SK-N-SH treated with all-trans-retinoic acid at 6 μM for 48 hours (cell line): ENCODE data around the gene SNX32.
A peak's percentile ranks its signal among the peaks of the same experiment; 100 is the strongest.

Source experiments
- ATAC-seq: fragments of 200-7000 bp; cut with Tn5 transposase; 3 replicates; pipeline ENCODE4 v1.9.1; 2020; ENCODE audit warnings: mild to moderate bottlenecking, moderate library complexity
- ARNTL ChIP-seq: fragments of 450-650 bp; formaldehyde crosslinking; IDR thresholded peaks from 2 replicates; pipeline ENCODE4 v1.5.0; 2020; ENCODE audit warnings: low read depth, mild to moderate bottlenecking, moderate library complexity, borderline replicate concordance
- BACH2 ChIP-seq: fragments of 250-450 bp; sonication (Bioruptor Pico); IDR thresholded peaks from 2 replicates; pipeline ENCODE4 v1.9.0; 2021; ENCODE audit warnings: mild to moderate bottlenecking, borderline replicate concordance
- ESRRG ChIP-seq: fragments of 250-450 bp; sonication (Bioruptor Pico); IDR thresholded peaks from 2 replicates; pipeline ENCODE4 v1.6.1; 2021; ENCODE audit warnings: mild to moderate bottlenecking
- GLIS3 ChIP-seq: fragments of 250-450 bp; sonication (Bioruptor Pico); IDR thresholded peaks from 2 replicates; pipeline ENCODE4 v1.5.0; 2020; ENCODE audit warnings: mild to moderate bottlenecking, moderate library complexity
- ISL1 ChIP-seq: fragments of 250-450 bp; sonication (Bioruptor Pico); IDR thresholded peaks from 2 replicates; pipeline ENCODE4 v2.1.2; 2022; ENCODE audit warnings: mild to moderate bottlenecking, moderate library complexity
- OSR1 ChIP-seq: fragments of 250-450 bp; sonication (Bioruptor Pico); IDR thresholded peaks from 2 replicates; pipeline ENCODE4 v1.8.0; 2022; ENCODE audit warnings: moderate library complexity, mild to moderate bottlenecking, inconsistent platforms
- PPARA ChIP-seq: fragments of 250-450 bp; sonication (Bioruptor Pico); IDR thresholded peaks from 2 replicates; pipeline ENCODE4 v1.5.0; 2020; ENCODE audit warnings: mild to moderate bottlenecking, borderline replicate concordance
- SNAI2 ChIP-seq: fragments of 250-450 bp; sonication (Bioruptor Pico); IDR thresholded peaks from 2 replicates; pipeline ENCODE4 v1.5.0; 2020; ENCODE audit warnings: mild to moderate bottlenecking, moderate library complexity
- TCF4 ChIP-seq: fragments of 250-450 bp; sonication (Bioruptor Pico); IDR thresholded peaks from 2 replicates; pipeline ENCODE4 v1.8.0; 2021; ENCODE audit warnings: mild to moderate bottlenecking, moderate library complexity, borderline replicate concordance
- TOX ChIP-seq: fragments of 250-450 bp; sonication (Bioruptor Pico); IDR thresholded peaks from 2 replicates; pipeline ENCODE4 v1.8.0; 2021; ENCODE audit warnings: mild to moderate bottlenecking, moderate library complexity, borderline replicate concordance
- ZC3H10 ChIP-seq: fragments of 250-450 bp; sonication (Bioruptor Pico); IDR thresholded peaks from 2 replicates; pipeline ENCODE4 v1.5.1; 2021; ENCODE audit warnings: mild to moderate bottlenecking, moderate library complexity
- ZFP3 ChIP-seq: fragments of 250-450 bp; sonication (Bioruptor Pico); IDR thresholded peaks from 2 replicates; pipeline ENCODE4 v1.5.0; 2020; ENCODE audit warnings: mild to moderate bottlenecking, moderate library complexity
- ZFP30 ChIP-seq: fragments of 450-650 bp; formaldehyde crosslinking; IDR thresholded peaks from 2 replicates; pipeline ENCODE4 v1.5.0; 2022; ENCODE audit warnings: mild to moderate bottlenecking, moderate library complexity
- ZNF565 ChIP-seq: fragments of 450-650 bp; formaldehyde crosslinking; conservative IDR thresholded peaks from 2 replicates; pipeline ENCODE4 v1.5.0; 2020; ENCODE audit warnings: low read depth, mild to moderate bottlenecking, moderate library complexity
- ZNF70 ChIP-seq: fragments of 450-650 bp; formaldehyde crosslinking; IDR thresholded peaks from 2 replicates; pipeline ENCODE4 v1.5.0; 2020; ENCODE audit warnings: mild to moderate bottlenecking, moderate library complexity
- ZNF8 ChIP-seq: fragments of 450-650 bp; formaldehyde crosslinking; IDR thresholded peaks from 2 replicates; pipeline ENCODE4 v1.5.0; 2020; ENCODE audit warnings: mild to moderate bottlenecking, moderate library complexity
- TF ChIP-seq, protein P1 (sequence below): fragments of 250-450 bp; sonication (Bioruptor Pico); IDR thresholded peaks from 2 replicates; pipeline ENCODE4 v1.5.1; 2021; ENCODE audit warnings: mild to moderate bottlenecking, moderate library complexity
- TF ChIP-seq, protein P2 (sequence below): fragments of 250-450 bp; sonication (Bioruptor Pico); IDR thresholded peaks from 2 replicates; pipeline ENCODE4 v1.8.0; 2021; ENCODE audit warnings: low read depth, mild to moderate bottlenecking, moderate library complexity, borderline replicate concordance
- TF ChIP-seq, protein P3 (sequence below): fragments of 250-450 bp; sonication (Bioruptor Pico); IDR thresholded peaks from 2 replicates; pipeline ENCODE4 v1.5.0; 2020; ENCODE audit warnings: mild to moderate bottlenecking, moderate library complexity
- TF ChIP-seq, protein P4 (sequence below): fragments of 250-450 bp; sonication (Bioruptor Pico); IDR thresholded peaks from 2 replicates; pipeline ENCODE4 v1.5.1; 2020; ENCODE audit warnings: low read depth, mild to moderate bottlenecking, moderate library complexity

SNX32 gene

DNA sequence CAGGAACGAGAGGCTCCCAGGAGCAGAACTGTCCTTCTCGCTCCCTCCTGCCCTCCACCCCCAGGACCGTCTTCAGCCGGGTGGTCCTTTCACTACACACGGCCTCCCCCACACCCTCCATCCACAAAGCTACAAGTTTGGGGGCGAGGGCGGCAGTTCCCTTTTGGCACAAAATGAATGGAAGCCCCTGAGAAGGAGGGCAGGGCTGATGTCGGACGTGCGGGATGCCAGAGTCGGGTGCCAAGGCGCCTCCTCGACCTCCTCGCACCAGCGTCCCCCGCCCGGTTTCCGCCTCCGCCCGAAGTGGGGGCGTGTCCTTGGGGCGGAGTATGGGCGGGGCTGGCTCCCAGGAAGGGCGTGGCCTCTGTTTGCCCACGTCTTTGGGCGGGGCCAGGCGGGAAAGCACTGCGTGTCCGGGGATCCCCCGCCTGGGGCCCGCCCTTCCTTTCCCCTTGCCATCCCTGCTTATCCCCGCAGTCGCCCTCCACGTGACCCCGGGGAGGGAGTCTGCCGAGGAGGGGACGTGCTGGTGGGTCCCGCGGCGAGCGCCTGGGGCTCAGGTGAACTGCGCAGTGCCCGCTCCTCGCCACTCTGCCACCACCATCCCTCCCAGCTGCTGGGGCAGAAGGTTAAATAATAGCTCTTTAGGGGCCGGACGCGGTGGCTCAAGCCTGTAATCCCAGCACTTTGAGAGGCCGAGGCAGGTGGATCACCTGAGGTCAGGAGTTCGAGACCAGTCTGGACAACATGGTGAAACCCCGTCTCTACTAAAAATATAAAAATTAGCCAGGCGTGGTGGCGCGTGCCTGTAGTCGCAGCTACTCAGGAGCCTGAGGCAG is 39.8 kb downstream of the SNX32 start:
- peak; percentile 70 for ATAC-seq
- TF ChIP-seq, protein P1, sequence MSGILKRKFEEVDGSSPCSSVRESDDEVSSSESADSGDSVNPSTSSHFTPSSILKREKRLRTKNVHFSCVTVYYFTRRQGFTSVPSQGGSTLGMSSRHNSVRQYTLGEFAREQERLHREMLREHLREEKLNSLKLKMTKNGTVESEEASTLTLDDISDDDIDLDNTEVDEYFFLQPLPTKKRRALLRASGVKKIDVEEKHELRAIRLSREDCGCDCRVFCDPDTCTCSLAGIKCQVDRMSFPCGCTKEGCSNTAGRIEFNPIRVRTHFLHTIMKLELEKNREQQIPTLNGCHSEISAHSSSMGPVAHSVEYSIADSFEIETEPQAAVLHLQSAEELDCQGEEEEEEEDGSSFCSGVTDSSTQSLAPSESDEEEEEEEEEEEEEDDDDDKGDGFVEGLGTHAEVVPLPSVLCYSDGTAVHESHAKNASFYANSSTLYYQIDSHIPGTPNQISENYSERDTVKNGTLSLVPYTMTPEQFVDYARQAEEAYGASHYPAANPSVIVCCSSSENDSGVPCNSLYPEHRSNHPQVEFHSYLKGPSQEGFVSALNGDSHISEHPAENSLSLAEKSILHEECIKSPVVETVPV, result no peak
- no peak for TF ChIP-seq ISL1 (CRISPR knock-in tag)
- no peak for TF ChIP-seq BACH2 (CRISPR knock-in tag)
- TF ChIP-seq, protein P2, sequence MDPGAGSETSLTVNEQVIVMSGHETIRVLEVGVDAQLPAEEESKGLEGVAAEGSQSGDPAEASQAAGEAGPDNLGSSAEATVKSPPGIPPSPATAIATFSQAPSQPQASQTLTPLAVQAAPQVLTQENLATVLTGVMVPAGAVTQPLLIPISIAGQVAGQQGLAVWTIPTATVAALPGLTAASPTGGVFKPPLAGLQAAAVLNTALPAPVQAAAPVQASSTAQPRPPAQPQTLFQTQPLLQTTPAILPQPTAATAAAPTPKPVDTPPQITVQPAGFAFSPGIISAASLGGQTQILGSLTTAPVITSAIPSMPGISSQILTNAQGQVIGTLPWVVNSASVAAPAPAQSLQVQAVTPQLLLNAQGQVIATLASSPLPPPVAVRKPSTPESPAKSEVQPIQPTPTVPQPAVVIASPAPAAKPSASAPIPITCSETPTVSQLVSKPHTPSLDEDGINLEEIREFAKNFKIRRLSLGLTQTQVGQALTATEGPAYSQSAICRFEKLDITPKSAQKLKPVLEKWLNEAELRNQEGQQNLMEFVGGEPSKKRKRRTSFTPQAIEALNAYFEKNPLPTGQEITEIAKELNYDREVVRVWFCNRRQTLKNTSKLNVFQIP (CRISPR knock-in tag), result no peak
- no peak for TF ChIP-seq ZC3H10
- no peak for TF ChIP-seq TCF4 (CRISPR knock-in tag)
- no peak for TF ChIP-seq ARNTL
- TF ChIP-seq TOX (CRISPR knock-in tag), result no peak
- no peak for TF ChIP-seq ZNF70 (CRISPR knock-in tag)
- TF ChIP-seq, protein P3, sequence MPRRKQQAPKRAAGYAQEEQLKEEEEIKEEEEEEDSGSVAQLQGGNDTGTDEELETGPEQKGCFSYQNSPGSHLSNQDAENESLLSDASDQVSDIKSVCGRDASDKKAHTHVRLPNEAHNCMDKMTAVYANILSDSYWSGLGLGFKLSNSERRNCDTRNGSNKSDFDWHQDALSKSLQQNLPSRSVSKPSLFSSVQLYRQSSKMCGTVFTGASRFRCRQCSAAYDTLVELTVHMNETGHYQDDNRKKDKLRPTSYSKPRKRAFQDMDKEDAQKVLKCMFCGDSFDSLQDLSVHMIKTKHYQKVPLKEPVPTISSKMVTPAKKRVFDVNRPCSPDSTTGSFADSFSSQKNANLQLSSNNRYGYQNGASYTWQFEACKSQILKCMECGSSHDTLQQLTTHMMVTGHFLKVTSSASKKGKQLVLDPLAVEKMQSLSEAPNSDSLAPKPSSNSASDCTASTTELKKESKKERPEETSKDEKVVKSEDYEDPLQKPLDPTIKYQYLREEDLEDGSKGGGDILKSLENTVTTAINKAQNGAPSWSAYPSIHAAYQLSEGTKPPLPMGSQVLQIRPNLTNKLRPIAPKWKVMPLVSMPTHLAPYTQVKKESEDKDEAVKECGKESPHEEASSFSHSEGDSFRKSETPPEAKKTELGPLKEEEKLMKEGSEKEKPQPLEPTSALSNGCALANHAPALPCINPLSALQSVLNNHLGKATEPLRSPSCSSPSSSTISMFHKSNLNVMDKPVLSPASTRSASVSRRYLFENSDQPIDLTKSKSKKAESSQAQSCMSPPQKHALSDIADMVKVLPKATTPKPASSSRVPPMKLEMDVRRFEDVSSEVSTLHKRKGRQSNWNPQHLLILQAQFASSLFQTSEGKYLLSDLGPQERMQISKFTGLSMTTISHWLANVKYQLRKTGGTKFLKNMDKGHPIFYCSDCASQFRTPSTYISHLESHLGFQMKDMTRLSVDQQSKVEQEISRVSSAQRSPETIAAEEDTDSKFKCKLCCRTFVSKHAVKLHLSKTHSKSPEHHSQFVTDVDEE (CRISPR knock-in tag), result no peak
- TF ChIP-seq, protein P4, sequence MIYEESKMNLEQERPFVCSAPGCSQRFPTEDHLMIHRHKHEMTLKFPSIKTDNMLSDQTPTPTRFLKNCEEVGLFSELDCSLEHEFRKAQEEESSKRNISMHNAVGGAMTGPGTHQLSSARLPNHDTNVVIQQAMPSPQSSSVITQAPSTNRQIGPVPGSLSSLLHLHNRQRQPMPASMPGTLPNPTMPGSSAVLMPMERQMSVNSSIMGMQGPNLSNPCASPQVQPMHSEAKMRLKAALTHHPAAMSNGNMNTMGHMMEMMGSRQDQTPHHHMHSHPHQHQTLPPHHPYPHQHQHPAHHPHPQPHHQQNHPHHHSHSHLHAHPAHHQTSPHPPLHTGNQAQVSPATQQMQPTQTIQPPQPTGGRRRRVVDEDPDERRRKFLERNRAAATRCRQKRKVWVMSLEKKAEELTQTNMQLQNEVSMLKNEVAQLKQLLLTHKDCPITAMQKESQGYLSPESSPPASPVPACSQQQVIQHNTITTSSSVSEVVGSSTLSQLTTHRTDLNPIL (CRISPR knock-in tag), result no peak
- no peak for TF ChIP-seq ZNF565 (CRISPR knock-in tag)
- TF ChIP-seq OSR1 (CRISPR knock-in tag), result no peak
- no peak for TF ChIP-seq ZFP3 (CRISPR knock-in tag)
- TF ChIP-seq ESRRG (CRISPR knock-in tag), result no peak
- TF ChIP-seq, all 23 proteins: peak for 0

DNA sequence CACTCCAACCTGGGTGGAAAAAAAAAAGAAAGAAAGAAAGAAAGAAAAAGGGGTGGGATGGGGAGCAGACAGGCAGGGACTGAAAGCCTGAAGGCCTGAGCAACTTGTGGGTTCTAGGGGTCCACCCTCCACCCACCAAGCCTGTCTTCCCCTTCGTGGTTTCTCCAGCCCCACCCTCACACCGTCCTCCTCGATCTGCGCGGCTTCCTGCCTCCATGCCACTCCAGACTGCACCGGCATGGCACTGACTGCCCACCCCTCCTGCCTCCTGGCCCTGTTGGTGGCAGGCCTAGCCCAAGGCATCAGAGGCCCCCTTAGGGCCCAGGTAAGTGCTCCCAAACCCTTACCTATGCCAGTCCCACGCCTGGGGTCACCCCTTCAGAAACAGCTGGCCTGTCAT is 45.9 kb downstream of the SNX32 start, which contains the start of gene CTSW:
Gene CTSW (plus strand): TSS at position 221 of the 400 bp plus-strand sequence. CDS start 18 bp downstream, at position 239.
- TF ChIP-seq ZFP3 (CRISPR knock-in tag) (no peak), ZNF8 (CRISPR knock-in tag) (no peak), GLIS3 (no peak), PPARA (CRISPR knock-in tag) (no peak), BACH2 (CRISPR knock-in tag) (no peak), SNAI2 (CRISPR knock-in tag) (no peak), ZFP30 (CRISPR knock-in tag) (no peak)
- TF ChIP-seq, protein P4 (CRISPR knock-in tag), result no peak
- TF ChIP-seq, all 23 proteins: peak for 0
- ATAC-seq, result peak; percentile 9; the same call in 1 of the 3 replicates

DNA sequence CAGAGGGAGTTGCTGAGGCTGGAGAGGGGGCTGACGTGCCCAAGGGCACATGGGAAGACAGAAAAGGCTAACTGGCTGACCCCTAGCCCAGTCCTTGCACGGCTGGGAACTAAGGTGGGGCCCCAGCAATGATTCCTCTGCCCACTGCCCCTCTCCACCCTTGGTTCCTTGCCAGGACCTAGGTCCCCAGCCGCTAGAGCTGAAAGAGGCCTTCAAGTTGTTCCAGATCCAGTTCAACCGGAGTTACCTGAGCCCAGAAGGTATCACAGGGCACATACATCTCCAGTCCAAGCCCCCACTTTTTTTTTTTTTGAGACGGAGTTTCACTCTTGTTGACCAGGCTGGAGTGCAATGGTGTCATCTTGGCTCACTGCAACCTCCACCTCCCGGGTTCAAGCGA is 46.3 kb downstream of the SNX32 start:
- ATAC-seq, result no peak
- TF ChIP-seq, protein P1, result no peak
- TF ChIP-seq ZFP30 (CRISPR knock-in tag), result no peak
- TF ChIP-seq, protein P4 (CRISPR knock-in tag), result no peak
- TF ChIP-seq ESRRG (CRISPR knock-in tag), result no peak
- no peak for TF ChIP-seq ARNTL
- no peak for TF ChIP-seq ISL1 (CRISPR knock-in tag)
- no peak for TF ChIP-seq TCF4 (CRISPR knock-in tag)
- no peak for TF ChIP-seq TOX (CRISPR knock-in tag)
- no peak for TF ChIP-seq GLIS3
- no peak for TF ChIP-seq ZNF70 (CRISPR knock-in tag)
- no peak for TF ChIP-seq ZNF8 (CRISPR knock-in tag)
- TF ChIP-seq, protein P3 (CRISPR knock-in tag), result no peak
